Thyroid gland (tissue), 4 donors: ENCODE data around the gene BOC. TPM values are rescaled to one million over a fixed set of nuclear protein-coding genes. Genes with fewer than 3 reads are reported as not detected.

Experiments used
- DNase-seq, 2 donors: peaks; one replicate each; pipeline ENCODE4 v3.0.0-alpha.2; 2019
- H3K27ac ChIP-seq, 3 donors: fragments of 200-600 bp; sonication (generic); 1 replicate in 2 of 3; 2 replicates in 1 of 3; pipeline ENCODE4 v1.5.1; 2016 to 2019; ENCODE audit warnings: mild to moderate bottlenecking in 1 of 3, moderate library complexity in 1 of 3
- H3K27me3 ChIP-seq: fragments of 200-600 bp; sonication (generic); one replicate; pipeline ENCODE4 v1.5.1; 2019
- H3K36me3 ChIP-seq, 2 donors: fragments of 200-600 bp; sonication (generic); one replicate each; pipeline ENCODE4 v1.5.1; 2016 to 2019
- H3K4me1 ChIP-seq, 2 donors: fragments of 200-600 bp; sonication (generic); one replicate each; pipeline ENCODE4 v1.5.1; 2017 to 2019
- H3K4me3 ChIP-seq, 3 donors: fragments of 200-600 bp; sonication (generic); replicated peaks in 1 of 3; 1 replicate in 2 of 3; 2 replicates in 1 of 3; pipeline ENCODE4 v1.5.1; 2016; ENCODE audit warnings: mild to moderate bottlenecking in 1 of 3
- H3K9me3 ChIP-seq: fragments of 200-600 bp; sonication (generic); one replicate; pipeline ENCODE4 v1.5.1; 2017
- POLR2A ChIP-seq, 2 donors: fragments of 450-650 bp; IDR thresholded peaks; one replicate each; pipeline ENCODE4 v1.6.1; 2017; ENCODE audit warnings: antibody characterized with exemption in 2 of 2, mild to moderate bottlenecking in 2 of 2, moderate library complexity in 1 of 2
- WGBS, 2 donors: methylation state at CpG; one replicate each; pipeline ENCODE4 v1.1.5; 2017; 5-methylcytosine and 5-hydroxymethylcytosine counted together
- intact Hi-C: fragments of 100-400 bp; cut with DNase I; formaldehyde crosslinking; loops from one replicate; pipeline ENCODE4 v1.15.1; 2023
- total RNA-seq, 4 donors: library from RNA; depleted of rRNA; stranded (reverse); fragments of >200 nt; gene quantifications; one replicate each; pipeline ENCODE4 v1.2.3, GENCODE V29; 2016
- TF ChIP-seq, protein P1 (sequence below), 6 experiments: fragments of 200-600 bp in 3 of 6; fragments of 450-650 bp in 3 of 6; sonication (generic) in 3 of 6; IDR thresholded peaks; one replicate each; pipeline ENCODE4 v1.5.1; 2016 to 2019; ENCODE audit warnings: antibody characterized with exemption in 6 of 6, mild to moderate bottlenecking in 2 of 6, inconsistent platforms in 1 of 6, moderate library complexity in 1 of 6

Gene BOC
- total RNA-seq, 4 donors from 2014 or later: 40.2 to 68.3 (median 51.2) TPM

GRCh38 chr3:113310960-113311359, 99.6 kb downstream of the BOC start:
- no peak overlapping the region for H3K4me3 ChIP-seq
- intact Hi-C loops: no loop called here
- TF ChIP-seq, protein P1, sequence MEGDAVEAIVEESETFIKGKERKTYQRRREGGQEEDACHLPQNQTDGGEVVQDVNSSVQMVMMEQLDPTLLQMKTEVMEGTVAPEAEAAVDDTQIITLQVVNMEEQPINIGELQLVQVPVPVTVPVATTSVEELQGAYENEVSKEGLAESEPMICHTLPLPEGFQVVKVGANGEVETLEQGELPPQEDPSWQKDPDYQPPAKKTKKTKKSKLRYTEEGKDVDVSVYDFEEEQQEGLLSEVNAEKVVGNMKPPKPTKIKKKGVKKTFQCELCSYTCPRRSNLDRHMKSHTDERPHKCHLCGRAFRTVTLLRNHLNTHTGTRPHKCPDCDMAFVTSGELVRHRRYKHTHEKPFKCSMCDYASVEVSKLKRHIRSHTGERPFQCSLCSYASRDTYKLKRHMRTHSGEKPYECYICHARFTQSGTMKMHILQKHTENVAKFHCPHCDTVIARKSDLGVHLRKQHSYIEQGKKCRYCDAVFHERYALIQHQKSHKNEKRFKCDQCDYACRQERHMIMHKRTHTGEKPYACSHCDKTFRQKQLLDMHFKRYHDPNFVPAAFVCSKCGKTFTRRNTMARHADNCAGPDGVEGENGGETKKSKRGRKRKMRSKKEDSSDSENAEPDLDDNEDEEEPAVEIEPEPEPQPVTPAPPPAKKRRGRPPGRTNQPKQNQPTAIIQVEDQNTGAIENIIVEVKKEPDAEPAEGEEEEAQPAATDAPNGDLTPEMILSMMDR (IDR thresholded peaks at IDR 0.05): no peak
- TF ChIP-seq POLR2A (IDR thresholded peaks at IDR 0.05): no peak
- H3K4me1 ChIP-seq: no peaks in the 10 kb centered on the region
- 90 to 100% methylated on average over 1 of the region's 1 CpG for WGBS, 2 donors
- no peaks in the 10 kb centered on the region for H3K36me3 ChIP-seq
- H3K27me3 ChIP-seq: no peaks in the 10 kb centered on the region
- no peaks in the 10 kb centered on the region for H3K9me3 ChIP-seq
- DNase-seq: no peak
- no peak overlapping the region for H3K27ac ChIP-seq

DNA sequence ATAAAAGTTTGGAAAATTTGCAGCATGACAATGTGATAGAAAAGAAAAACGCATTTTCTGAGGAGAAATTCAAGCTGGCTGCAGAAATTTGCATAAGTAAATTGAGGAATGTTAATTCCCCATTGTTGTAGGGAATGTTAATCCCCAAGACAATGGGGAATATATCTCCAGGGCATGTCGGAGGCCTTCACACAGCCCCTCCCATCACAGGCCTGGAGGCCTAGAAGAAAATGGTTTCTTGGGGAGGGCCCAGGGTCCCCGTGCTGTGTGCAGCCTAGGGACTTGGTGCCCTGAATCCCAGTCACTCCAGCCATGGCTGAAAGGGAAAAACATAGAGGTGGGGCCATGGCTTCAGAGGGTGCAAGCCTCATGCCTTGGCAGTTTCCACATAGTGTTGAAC, 101.1 kb downstream of the BOC start:
- H3K4me3 ChIP-seq: no peak overlapping the region
- H3K27me3 ChIP-seq: no peaks in the 10 kb centered on the region
- intact Hi-C loops: no loop called here
- TF ChIP-seq, protein P1 (IDR thresholded peaks at IDR 0.05): no peak
- no peak for TF ChIP-seq POLR2A (IDR thresholded peaks at IDR 0.05)
- H3K4me1 ChIP-seq: no peaks in the 10 kb centered on the region
- H3K9me3 ChIP-seq: no peaks in the 10 kb centered on the region
- H3K36me3 ChIP-seq: no peaks in the 10 kb centered on the region
- 92% methylated on average over 3 of the region's 3 CpGs for WGBS, 2 donors
- no peak for DNase-seq
- H3K27ac ChIP-seq: no peak overlapping the region

- Histone ChIP-seq H3K27ac (no peak overlapping the region), H3K4me3 (no peak overlapping the region), H3K27me3 (no peaks in the 10 kb centered on the region), H3K9me3 (no peaks in the 10 kb centered on the region), H3K36me3 (no peaks in the 10 kb centered on the region), H3K4me1 (no peaks in the 10 kb centered on the region)
- intact Hi-C loops: no loop called here
- DNase-seq: no peak
- TF ChIP-seq, protein P1 (IDR thresholded peaks at IDR 0.05): no peak
- no peak for TF ChIP-seq POLR2A (IDR thresholded peaks at IDR 0.05)
- 94 to 97% methylated on average over 2 of the region's 2 CpGs for WGBS, 2 donors
Measured at GRCh38 chr3:113314923-113315322, 103.6 kb downstream of the BOC start.

DNA sequence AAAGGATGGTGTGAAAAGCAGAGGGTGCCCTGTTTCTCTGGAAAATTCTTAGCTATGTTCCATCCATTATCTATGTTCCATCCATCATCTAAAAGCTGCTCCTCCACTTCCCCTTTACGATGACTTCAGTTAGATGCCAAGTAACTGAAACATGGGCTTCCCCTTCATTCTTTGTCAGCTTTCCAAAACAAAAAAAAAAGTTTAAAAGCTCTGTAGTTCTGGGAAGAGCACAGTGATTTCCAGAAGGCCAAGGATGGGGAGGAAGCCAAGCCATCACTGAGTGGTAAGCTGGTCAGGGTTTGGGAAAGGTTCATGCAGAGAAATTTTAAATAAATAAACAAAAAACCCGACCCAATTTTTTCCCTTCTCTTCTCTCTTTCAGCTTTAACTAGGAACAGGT, 118.4 kb downstream of the BOC start:
- no peak overlapping the region for H3K27ac ChIP-seq
- no peak for DNase-seq
- H3K36me3 ChIP-seq: peaks cover 0 to 5% of the 10 kb centered on the region in 2 donors
- TF ChIP-seq POLR2A (IDR thresholded peaks at IDR 0.05): no peak
- TF ChIP-seq, protein P1 (IDR thresholded peaks at IDR 0.05): no peak
- intact Hi-C loops: no loop called here
- no peak overlapping the region for H3K4me3 ChIP-seq
- 58 to 69% methylated on average over 2 of the region's 2 CpGs for WGBS, 2 donors
- no peaks in the 10 kb centered on the region for H3K27me3 ChIP-seq
- no peaks in the 10 kb centered on the region for H3K9me3 ChIP-seq
- H3K4me1 ChIP-seq: no peaks in the 10 kb centered on the region

GRCh38 chr3:113330742-113331141, 119.4 kb downstream of the BOC start:
- intact Hi-C loops: no loop called here
- H3K27ac ChIP-seq: no peak overlapping the region
- no peak overlapping the region for H3K4me3 ChIP-seq
- no peaks in the 10 kb centered on the region for H3K9me3 ChIP-seq
- H3K4me1 ChIP-seq: no peaks in the 10 kb centered on the region
- no peaks in the 10 kb centered on the region for H3K27me3 ChIP-seq
- TF ChIP-seq, protein P1 (IDR thresholded peaks at IDR 0.05): no peak
- TF ChIP-seq POLR2A (IDR thresholded peaks at IDR 0.05): no peak
- WGBS, 2 donors: 81 to 89% methylated on average over 2 of the region's 2 CpGs
- peaks cover 0 to 5% of the 10 kb centered on the region in 2 donors for H3K36me3 ChIP-seq
- DNase-seq: no peak
